ENCODE data around the gene HSD17B1. TPM values are rescaled to one million over a fixed set of nuclear protein-coding genes. Genes with fewer than 3 reads are reported as not detected.
A peak's percentile ranks its signal among the peaks of the same experiment; 100 is the strongest.
"Not testable (repeated sequence)": the region's sequence is repeated elsewhere in the genome, so short reads cannot be mapped to it uniquely, and the experiment has no call there.

Gene HSD17B1
- total RNA-seq, 4 donors from 2014 or later: 0.35 to 3.1 TPM; not detected in 2

GRCh38 chr17:42553866-42554249 lies 1.1 kb downstream of the HSD17B1 start:
- H3K9me3 ChIP-seq: no peaks in the 10 kb centered on the region
- H3K27me3 ChIP-seq: no peaks in the 10 kb centered on the region
- no peaks in the 10 kb centered on the region for H3K36me3 ChIP-seq
- TF ChIP-seq CTCF (IDR thresholded peaks at IDR 0.05) (no peak), POLR2A (IDR thresholded peaks at IDR 0.05) (no peak)
- no peak for DNase-seq
- peaks cover 4 to 9% of the 10 kb centered on the region in 2 donors for H3K4me1 ChIP-seq
- peak overlapping the region; percentile 84 to 87 for H3K27ac ChIP-seq
- peak overlapping the region; percentile 70 to 73 for H3K4me3 ChIP-seq
- intact Hi-C loops (cut with DNase I; ENCODE audit: low total_unique reads): no loop called here

GRCh38 chr17:42554250-42555121 lies 1.8 kb downstream of the HSD17B1 start:
- intact Hi-C loops (cut with DNase I; ENCODE audit: low total_unique reads): no loop called here
- Histone ChIP-seq H3K9me3 (no peaks in the 10 kb centered on the region), H3K4me3 (peak overlapping the region; percentile 70 to 73), H3K27ac (peak overlapping the region; percentile 84 to 87), H3K27me3 (no peaks in the 10 kb centered on the region), H3K4me1 (peaks cover 4 to 9% of the 10 kb centered on the region in 2 donors), H3K36me3 (no peaks in the 10 kb centered on the region)
- peak; percentile 88 to 89 for DNase-seq
- TF ChIP-seq POLR2A (IDR thresholded peaks at IDR 0.05): peak; percentile 66 to 83
- no peak for TF ChIP-seq CTCF (IDR thresholded peaks at IDR 0.05)

- Histone ChIP-seq H3K27me3 (no peaks in the 10 kb centered on the region), H3K4me3 (peak overlapping the region; percentile 70 to 73), H3K27ac (peak overlapping the region; percentile 84 to 87), H3K36me3 (no peaks in the 10 kb centered on the region), H3K4me1 (peaks cover 4 to 9% of the 10 kb centered on the region in 2 donors), H3K9me3 (no peaks in the 10 kb centered on the region)
- TF ChIP-seq POLR2A (IDR thresholded peaks at IDR 0.05) (no peak), CTCF (IDR thresholded peaks at IDR 0.05) (no peak)
- no peak for DNase-seq
- intact Hi-C loops (cut with DNase I; ENCODE audit: low total_unique reads): no loop called here
These were observed 2.4 kb downstream of the HSD17B1 start for GRCh38 chr17:42555122-42555622.

- H3K9me3 ChIP-seq; H3K4me3 ChIP-seq; H3K36me3 ChIP-seq; H3K27ac ChIP-seq; H3K27me3 ChIP-seq; H3K4me1 ChIP-seq; intact Hi-C loops (cut with DNase I; ENCODE audit: low total_unique reads); DNase-seq: not testable (repeated sequence)
These were observed 3.4 kb downstream of the HSD17B1 start for GRCh38 chr17:42555961-42556617.

GRCh38 chr17:42559075-42559474 lies 6.4 kb downstream of the HSD17B1 start:
- intact Hi-C loops (cut with DNase I; ENCODE audit: low total_unique reads): no loop called here
- Histone ChIP-seq H3K9me3 (no peaks in the 10 kb centered on the region), H3K4me1 (peaks cover 11 to 13% of the 10 kb centered on the region in 2 donors), H3K27me3 (no peaks in the 10 kb centered on the region), H3K36me3 (no peaks in the 10 kb centered on the region), H3K4me3 (no peak overlapping the region), H3K27ac (no peak overlapping the region)
- no peak for DNase-seq
- TF ChIP-seq POLR2A (IDR thresholded peaks at IDR 0.05): no peak
- no peak for TF ChIP-seq CTCF (IDR thresholded peaks at IDR 0.05)

Measured in uterus (tissue), 4 donors.